NT2/D1 (cell line): Measurements from ENCODE around the gene QRICH2.

Source experiments
- YY1 ChIP-seq: IDR thresholded peaks from 2 replicates; pipeline ENCODE4 v1.6.1; 2011; ENCODE audit not compliant: insufficient read length, insufficient read depth
- ZNF274 ChIP-seq: IDR thresholded peaks from 2 replicates; pipeline ENCODE4 v1.6.1; 2011; ENCODE audit warnings: mild to moderate bottlenecking, low read depth, low read length

DNA sequence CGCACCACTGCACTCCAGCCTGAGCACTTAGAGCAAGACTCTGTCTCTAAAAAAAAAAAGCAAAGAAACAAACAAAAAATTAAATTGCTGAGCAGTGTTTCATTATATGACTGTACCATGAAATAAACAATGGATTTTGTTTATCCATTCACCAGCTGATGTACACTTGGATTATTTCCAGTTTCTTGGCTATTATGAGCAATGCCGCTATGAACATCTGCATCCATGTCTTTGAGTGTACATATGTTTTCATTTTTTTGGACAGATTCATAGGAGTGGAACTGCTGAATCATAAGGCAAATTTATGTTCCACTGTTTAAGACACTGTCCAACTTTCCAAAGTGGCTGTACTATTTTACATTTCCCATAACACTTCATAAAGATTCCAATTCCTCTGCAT, 75.7 kb downstream of the QRICH2 start:
- TF ChIP-seq ZNF274 (no peak), YY1 (no peak)
